GDM1 (cell line): ENCODE measurements around the gene MBNL2.
A peak's percentile ranks its signal among the peaks of the same experiment; 100 is the strongest.
"Not testable (repeated sequence)": the region's sequence is repeated elsewhere in the genome, so short reads cannot be mapped to it uniquely, and the experiment has no call there.

Experiments used
- DNase-seq: peaks from one replicate; lab custom pipeline; 2025; lab: John Stamatoyannopoulos, UW

The MBNL2 gene, protein sequence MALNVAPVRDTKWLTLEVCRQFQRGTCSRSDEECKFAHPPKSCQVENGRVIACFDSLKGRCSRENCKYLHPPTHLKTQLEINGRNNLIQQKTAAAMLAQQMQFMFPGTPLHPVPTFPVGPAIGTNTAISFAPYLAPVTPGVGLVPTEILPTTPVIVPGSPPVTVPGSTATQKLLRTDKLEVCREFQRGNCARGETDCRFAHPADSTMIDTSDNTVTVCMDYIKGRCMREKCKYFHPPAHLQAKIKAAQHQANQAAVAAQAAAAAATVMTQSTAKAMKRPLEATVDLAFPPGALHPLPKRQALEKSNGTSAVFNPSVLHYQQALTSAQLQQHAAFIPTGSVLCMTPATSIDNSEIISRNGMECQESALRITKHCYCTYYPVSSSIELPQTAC

DNA sequence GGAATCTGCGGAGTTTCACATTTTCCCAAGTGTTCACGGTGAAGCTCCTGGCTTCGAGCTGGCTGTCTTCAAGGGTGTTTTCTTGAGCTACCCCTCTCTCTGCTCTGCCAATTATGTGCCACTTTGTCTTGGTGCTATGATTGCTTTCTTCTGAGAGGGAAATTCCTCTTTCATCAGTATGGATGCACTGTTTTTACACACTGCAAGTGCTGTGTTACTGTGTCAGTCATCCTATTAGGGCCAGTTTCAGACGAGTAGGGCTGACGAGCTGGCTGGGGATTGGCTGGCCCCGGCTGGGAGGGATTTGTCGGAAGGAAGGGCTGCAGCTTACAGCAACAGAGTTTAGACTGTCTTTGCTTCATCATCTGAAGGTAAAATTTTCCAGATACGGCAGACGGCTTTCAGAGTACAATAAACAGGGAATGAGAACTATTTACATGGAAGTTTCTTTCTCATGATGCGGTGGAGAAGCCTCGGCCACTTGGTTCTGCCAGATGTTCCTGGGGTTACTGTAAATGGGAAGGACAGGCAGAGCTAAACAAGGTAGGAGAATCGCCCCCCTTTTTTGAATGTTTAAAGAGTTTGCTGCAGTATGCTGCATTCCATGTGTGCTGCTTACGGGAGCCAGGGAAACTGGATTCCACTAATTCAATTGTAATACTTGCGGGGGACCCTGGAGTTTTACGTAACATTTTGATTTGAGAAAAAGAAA lies at the start of gene MBNL2:
MBNL2 (plus strand) TSS at position 345 of the 712 bp plus-strand sequence. CDS start 53,903 bp downstream, outside the sequence.
- peak; percentile 82 for DNase-seq

DNA sequence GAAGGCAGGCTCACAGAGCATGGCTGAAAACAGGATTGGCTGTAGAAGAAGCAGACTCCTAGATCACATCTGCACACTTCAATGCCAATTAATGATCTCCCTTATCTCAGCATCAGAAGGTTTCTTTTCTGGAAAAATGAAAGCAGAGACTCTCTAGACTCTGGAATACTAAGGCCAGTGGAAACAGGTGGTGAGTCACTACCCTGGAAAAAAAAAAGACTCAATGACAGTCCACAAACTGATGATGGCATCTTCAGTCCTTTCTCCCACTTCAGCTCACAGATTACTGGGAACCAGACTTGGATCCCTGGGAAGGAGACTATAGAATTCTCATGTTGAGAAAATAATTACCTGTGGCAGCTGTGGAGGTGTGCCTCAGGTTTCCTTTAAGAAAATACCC lies 47.5 kb upstream of the MBNL2 start:
- no peak for DNase-seq

DNA sequence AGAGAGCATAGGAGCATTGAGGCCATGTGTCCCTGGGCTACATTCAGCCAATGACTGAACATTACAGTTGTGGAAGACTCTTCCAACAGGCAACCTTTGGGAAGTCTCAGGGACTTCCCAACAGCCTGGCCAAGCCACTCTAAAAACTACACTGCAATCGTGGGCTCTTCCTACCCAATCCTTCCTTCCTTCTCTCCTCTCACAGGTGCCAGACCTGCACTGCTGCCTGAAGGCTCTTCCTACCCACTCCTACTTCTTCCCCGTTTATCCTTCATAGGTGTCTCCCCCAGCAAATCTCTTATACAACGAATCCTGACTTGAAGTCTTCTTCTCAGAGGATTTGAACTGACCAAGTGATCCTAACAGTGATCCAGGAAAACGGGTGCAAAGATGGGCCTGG lies 47.1 kb upstream of the MBNL2 start:
- no peak for DNase-seq

DNA sequence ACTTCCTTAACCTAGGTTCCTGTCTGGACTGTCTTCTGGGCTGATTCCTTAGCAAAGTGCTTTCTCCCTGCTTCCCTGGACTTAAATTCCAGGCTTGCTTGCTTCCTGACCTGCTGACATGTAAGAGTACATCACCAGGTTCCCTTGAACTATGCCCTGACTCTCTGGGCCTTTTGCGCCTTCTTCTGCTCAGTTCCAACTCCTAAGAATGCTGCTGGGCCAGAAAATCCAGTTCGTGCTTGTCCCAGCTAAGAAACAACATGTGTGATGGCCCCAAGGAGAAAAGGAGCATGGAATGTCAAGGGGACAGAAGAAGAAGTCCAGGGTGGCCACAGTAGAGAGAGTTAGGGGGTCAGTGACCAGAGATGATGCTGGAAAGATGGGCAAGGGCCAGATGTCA lies 42.6 kb upstream of the MBNL2 start:
- no peak for DNase-seq

DNA sequence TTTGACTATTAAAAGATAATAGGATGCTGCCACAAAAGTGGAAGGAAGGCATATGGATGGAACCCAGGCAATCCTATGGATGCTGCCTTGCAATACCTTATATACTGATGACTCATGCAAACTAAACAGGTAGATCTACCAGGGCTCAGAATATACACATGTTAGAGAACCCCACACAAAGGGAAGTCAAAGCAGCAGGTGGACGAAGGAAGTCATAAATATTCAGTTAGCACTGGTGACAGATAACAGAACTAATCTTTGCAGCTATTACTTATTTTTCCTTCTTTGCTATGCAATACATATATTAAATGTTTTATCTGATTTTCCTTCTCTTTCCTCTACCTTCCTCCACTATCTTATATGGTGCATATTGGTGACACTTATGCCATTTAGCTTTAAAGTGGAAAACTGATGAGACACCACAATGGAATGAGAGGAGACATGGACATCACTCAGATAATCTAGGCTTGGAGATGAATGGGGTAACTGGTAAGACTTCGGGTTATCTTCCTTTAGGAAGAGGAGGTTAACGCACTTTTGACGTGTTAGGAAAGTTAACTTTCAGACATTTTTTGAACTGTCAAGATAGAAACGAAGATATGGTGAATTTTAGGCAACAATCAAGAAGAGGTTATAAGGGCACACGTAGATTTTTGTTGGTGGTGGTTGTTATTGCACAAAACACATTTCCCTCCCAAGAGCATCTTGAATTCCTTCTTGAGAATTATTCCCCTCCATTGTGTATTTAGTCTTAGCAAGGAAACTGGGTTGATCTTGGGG lies 39.8 kb upstream of the MBNL2 start:
- DNase-seq, result no peak

DNA sequence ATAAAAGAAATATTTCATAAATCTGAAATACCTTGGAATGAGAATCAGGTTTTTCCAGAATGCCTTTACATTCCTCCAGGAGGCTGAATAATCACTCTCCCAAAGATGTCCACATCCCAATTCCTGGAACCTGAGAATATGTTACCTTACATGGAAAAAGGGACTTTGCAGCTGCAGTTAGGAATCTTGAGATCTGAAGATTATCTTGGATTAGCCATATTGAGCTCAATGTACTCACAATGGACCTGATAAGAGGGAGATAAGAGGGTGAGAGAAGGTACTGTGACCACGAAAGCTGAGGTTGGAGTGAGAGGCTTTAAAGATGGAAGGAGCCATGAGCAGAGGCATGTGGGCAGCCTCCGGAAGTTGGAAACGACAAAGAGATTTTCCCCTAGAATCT lies 36.8 kb upstream of the MBNL2 start:
- DNase-seq, result no peak

DNA sequence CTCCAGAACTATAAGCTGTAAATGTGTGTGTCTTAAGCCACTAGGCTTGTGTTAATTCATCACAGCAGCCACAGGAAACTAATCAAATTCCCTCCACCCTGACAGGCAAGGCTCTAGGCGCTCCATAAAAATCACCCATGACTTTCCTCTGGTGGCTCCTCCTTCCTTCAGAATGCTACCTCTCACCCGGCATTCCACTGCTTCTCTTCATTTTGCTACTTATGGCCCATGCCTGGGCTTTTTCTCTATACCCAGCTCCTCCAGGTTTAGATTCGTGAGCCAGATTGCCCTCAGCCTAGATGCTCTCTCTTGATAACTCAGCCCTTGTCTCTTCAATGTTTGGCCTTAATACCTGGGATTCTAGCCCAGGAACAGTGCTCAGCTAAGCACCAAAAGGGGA lies 36.4 kb upstream of the MBNL2 start:
- DNase-seq, result no peak

DNA sequence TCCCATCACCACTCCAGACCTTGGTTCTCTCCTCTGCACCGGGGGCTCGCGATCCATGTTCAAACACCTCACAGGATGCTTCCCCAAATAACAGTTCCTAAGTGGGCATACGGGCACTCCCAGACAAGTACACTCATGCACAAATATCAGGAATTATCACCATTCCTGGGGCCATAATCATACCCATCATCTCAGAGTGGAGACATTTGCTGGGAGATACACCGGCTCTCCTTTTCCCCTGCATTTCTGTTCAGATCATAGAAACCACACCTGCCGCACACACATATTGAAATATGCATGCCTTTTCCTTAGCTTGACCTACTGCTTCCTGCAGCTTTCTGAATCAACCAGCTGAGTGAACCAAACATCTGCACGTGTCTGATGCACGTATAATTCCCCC lies 33.9 kb upstream of the MBNL2 start:
- DNase-seq, result no peak

DNA sequence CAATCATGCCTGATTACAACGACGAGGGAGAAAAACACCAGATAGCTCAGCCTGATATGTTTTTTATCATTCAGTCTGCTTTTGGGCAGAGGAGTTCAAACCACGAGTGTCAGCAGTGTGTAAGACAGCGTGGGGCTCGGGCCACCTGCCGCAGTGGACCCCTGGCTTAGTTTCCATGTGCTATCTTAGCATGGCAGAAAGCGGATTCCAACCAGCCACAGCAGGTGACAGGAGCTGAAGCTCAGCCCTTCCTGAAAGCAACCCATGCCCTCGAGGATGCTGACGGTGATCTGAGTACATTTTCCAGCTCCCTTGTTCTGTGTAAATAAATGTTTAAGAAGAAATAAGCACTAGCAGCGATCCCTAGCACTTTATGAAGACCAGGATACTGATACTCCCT lies 32.2 kb upstream of the MBNL2 start:
- no peak for DNase-seq

DNA sequence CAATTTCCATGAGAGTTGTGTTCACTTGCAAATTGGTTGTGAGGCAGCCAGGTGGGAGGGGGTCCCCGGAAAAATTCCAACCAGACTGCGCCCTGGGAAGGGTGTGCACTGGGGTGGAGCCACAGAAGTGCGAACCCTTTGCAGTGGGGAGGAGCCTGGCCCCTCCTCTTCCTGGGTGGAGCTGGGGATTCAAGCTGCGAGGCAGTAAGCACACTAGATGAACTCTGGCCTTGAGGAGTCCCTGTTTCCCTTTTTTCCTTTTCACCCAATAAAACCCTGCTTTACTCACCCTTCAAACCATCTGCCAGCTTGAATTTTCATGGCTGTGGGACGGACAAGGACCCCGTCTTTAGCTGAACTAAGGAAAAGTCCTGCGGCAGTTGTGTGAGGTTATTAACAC lies 31.0 kb upstream of the MBNL2 start:
- DNase-seq, result no peak

DNA sequence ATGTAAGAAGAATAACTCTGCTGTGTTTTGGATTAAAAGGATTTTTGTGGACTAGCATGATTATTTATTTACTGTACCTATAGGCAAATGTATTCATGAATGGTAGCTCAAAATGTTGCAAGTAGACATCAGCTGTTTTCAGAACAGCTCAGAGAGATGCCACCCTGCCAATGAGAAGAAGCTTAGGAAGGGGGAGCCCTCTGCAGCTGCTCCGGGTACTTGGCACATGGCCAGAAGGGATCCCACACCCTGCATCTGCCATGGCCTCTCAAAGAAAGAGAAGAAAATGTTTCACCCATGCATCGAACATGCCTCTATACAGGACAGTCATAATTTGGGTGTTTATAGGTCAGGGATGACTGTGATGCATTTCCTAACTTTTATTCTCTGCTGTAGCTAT lies 30.5 kb upstream of the MBNL2 start:
- DNase-seq, result no peak

DNA sequence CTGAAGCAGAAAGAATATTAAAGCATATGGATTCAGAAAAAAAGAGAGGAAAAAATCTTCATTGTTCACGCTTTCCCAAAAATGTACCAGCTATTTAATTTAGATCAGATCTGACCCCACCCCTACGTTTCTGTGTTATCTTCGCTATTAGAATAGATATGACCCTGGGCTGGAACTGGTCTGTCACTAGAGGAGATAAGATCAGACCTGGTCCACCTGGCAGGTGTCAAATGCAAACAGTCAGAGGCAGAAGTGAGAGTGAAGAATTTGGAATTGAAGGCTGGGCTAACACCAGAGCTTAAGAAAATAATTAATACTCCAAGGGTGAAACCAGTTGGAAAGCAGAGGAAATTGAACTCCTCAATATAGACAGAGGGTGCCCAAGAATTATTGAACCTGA lies 30.0 kb upstream of the MBNL2 start:
- no peak for DNase-seq

DNA sequence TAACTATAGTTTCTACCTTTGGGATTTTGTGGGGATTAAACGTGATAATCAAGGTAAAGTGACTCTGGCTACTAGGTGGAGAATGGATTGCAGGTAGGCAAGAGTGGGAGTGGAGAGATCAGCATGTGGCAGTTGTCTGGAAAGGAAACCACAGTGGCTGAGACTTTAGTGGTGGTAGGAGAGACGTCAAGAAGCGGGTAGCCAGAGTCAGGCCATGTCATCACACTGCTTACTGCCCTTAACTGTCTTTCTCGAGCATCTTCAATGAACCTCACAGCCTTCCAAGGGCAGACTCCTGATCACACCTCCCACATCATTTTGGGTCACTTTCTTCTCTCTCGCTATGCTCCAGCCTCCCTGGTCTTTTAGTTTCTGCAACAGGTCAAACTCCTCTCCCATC lies 28.6 kb upstream of the MBNL2 start:
- DNase-seq, result no peak

DNA sequence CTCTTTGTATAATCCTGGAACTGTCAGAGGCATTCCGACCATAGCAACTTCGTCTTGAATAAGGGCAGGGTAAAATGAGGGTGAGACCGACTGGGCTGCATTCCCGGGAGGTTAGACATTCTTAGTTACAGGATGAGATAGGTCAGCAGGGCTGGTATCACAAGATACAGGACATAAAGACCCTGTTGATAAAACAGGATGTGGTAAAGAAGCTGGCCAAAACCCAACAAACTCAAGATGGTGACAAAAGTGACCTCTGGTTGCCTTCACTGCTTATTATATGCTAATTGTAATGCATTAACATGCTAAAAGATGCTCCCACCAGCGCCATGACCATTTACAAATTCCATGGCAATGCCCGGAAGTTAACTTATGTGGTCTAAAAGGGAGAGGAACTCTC lies 27.7 kb upstream of the MBNL2 start:
- no peak for DNase-seq

DNA sequence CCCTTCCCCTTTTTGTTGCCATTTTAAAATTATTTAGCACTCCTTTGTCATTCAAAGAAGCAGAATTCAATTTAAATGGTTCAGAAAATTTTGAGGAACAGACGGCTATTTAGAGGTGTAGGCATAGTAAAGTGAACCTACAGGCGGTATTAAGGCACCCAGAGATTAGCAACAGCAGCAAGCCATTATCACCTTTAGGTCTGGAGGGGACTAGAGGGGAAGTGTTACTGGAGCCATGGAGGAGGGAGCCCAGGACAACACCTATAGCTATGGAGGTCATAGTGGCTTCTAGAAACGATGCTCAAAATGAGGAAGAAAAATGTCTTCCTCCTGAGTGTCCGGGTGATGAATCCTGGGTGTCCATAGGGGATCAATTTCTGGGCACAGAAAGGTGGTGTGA lies 25.8 kb upstream of the MBNL2 start:
- DNase-seq, result no peak

DNA sequence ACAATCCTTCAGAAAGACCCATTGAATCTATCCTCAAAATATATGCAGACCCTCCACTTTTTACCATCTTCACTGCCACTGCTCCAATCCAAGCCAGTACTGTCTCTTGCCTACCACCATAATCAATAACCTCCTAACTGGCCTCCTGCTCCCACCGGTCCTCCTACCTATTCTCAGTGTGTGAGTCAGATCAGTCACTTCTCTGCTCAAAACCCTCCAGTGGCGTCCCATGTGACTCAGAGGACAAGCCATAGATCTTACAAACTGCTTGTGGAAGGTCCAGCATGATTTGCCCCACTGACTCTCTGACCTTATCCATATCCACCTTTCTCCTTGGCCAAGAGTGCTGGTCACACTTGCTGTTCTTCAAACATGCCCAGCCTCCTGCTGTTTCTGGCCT lies 23.4 kb upstream of the MBNL2 start:
- DNase-seq, result no peak

DNA sequence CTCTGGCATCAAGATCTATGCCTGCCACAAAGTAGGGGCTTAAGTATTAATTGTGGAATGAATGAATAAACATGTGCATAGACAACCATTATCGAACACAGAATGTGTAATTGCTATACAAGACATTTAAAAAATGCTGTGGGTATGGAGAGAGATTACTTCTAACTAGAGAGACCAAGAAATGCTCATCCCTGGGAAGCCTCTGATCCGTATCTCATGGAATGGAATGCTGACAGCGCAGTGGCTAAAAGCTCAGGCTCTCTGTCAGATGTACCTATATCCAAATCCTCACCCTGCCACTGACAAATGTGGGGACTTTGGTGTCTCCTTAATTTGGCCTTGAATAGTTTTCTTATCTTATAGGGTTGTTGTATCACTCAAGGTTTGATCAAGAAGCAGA lies 22.7 kb upstream of the MBNL2 start:
- DNase-seq, result no peak

DNA sequence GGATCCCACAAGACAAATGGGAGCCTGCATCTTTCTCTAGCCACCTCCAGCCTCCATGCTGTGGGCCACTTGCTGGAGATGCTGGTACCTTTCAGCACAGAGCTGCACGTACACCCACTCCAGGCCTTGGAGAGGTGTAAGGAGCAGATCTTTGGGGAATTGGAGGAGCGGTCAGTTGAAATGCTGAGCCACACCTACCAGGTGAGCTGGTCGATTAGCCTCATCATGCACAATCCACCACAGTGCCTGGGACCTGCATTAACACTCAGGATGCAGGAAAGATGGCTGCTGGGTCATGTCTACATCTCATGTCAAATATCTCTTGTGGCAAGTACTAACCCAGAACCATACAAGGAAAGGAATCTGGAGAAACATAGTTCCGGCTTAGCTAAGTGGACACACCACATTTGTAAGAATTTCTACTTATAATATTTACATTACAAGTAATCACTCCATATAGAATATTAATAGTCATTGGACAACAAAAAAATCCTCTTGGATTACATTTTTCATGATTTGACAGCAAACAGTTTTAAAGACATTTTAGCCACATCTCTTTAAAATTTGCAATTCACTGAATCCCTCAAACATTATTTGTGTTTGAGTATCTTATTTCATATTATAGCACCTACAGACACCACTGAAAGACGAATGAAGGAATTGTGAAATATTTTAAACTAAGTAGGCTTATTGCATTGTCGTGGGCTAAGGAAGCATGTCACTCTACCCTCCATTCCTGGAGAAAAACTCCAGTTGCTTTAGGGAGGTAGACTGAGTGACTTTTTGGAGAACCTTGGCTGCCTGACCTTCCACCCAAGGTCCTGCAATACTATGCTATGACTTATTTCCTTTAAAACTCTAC lies 21.8 kb upstream of the MBNL2 start:
- DNase-seq, result no peak

DNA sequence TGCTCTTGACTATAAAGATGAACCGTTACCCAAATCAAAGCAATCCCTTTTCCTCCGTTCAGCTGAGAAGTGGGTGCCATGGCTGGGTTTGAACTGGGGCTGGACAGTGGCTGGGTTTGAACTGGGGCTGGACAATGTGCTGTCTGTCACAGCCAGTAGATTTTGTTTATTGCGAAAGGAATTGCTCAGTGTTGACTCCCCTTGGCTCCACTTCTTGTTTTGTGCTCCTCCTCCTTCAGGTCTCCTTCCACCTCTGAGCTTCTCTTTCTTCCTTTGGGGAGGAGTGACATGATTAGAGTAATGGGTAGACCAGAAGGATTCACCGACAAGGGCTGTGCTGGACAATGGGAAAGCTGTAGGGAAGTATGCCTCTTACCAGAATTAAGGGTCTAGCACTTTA lies 19.4 kb upstream of the MBNL2 start:
- DNase-seq, result no peak

DNA sequence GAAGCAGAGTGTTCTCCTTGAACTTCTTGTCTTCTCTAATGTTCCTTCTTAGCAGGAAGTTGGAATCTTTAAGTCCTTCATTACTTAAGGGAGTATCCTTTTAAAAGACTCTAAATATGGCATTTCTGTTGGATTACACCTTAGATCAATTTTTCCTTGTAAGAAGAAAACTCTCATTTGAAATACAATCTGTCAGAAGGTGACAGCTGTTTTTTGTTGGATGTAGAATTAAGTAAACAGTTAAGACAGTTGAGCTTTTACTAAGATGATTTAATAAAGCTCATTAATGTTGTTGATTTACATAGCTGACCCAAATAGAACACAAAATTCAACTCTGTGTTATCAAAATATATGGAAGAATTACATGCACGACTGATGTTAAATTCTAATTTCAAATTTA lies 16.7 kb upstream of the MBNL2 start:
- no peak for DNase-seq

DNA sequence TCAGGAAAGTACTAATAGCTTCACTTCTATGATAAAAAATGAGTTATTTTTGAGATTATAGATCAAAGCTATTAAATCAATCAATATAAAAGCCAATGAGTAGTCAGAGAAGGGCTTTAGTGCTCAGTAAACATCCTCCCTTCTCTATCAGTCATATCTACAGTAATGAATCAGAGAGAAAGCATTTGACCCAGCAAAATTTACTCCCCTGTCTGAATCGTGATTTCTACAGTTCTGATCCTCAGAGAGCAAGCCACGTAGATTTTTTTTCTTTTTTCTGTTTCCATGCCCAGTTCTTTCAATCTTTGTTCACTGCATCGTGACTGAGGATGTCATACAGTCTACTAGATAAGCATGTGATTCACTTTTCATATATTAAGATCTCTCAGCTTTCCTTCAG lies 16.2 kb upstream of the MBNL2 start:
- no peak for DNase-seq

DNA sequence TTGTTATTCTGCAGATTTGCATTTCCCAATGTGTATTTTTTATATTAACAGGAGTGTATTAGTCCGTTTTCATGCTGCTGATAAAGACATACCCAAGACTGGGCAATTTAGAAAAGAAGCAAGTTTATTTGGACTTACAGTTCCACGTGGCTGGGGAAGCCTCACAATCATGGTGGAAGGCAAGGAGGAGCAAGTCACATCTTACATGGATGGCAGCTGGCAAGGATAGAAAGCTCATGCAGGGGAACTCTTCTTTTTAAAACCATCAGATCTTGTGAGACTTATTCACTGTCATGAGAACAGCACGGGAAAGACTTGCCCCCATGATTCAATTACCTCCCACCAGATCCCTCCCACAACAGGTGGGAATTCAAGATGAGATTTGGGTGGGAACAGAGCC lies 14.9 kb upstream of the MBNL2 start:
- DNase-seq, result not testable (repeated sequence)
